GM12873 (cell line): ENCODE results near the gene TMEM208.

Source experiments
- CTCF ChIP-seq: IDR thresholded peaks from 2 replicates; pipeline ENCODE4 v1.5.1; 2012; ENCODE audit warnings: low read depth, mild to moderate bottlenecking, moderate library complexity, low read length, control low read depth; ENCODE audit not compliant: insufficient read depth; ENCODE audit errors: missing control alignments

Gene TMEM208

GRCh38 chr16:67212766-67213165, 14.2 kb upstream of the TMEM208 start:
- no peak for TF ChIP-seq CTCF

- no peak for TF ChIP-seq CTCF
Observed at GRCh38 chr16:67213197-67214019, 13.5 kb upstream of the TMEM208 start.

GRCh38 chr16:67215706-67216105, 11.2 kb upstream of the TMEM208 start:
- TF ChIP-seq CTCF, result no peak

- no peak for TF ChIP-seq CTCF
Observed at GRCh38 chr16:67216612-67217490, 10.1 kb upstream of the TMEM208 start.

GRCh38 chr16:67223992-67224391, 2.9 kb upstream of the TMEM208 start:
- TF ChIP-seq CTCF, result no peak

- TF ChIP-seq CTCF, result no peak
Observed at GRCh38 chr16:67226295-67226803, 581 bp upstream of the TMEM208 start.

GRCh38 chr16:67227567-67227921, 614 bp downstream of the TMEM208 start:
- no peak for TF ChIP-seq CTCF
